GM10248 (cell line): ENCODE measurements around the gene TKT.

Experiments
- CTCF ChIA-PET: fragments of 300-600 bp; sonication (Branson Sonifier 250); formaldehyde crosslinking; extraction: SDS; loops from one replicate; lab custom pipeline; 2021; ENCODE audit warnings: antibody characterized with exemption; lab: Yijun Ruan, JAX
- POLR2A ChIA-PET: fragments of 350-650 bp; sonication (Branson Sonifier 250); formaldehyde crosslinking; extraction: SDS; loops from one replicate; lab custom pipeline; 2020; ENCODE audit warnings: antibody characterized with exemption; lab: Yijun Ruan, JAX
- DNase-seq: peaks from one replicate; pipeline ENCODE4 v3.0.0; 2012; ENCODE audit errors: extremely low spot score
- CTCF ChIP-seq: IDR thresholded peaks from 2 replicates; pipeline ENCODE4 v1.5.1; 2012; ENCODE audit warnings: mild to moderate bottlenecking, low read depth; ENCODE audit errors: extremely low read depth, missing control alignments, control extremely low read depth

Gene TKT

GRCh38 chr3:53250881-53251605 lies 4.8 kb downstream of the TKT start:
- DNase-seq: no peak
- ChIA-PET POLR2A (no interaction called here), CTCF (interaction anchor here (0.8 to 1.6 kb wide), 3 partner anchors 18 to 117 kb away, joined by 3 read pairs; no protein-coding TSS in a partner anchor)
- no peak for TF ChIP-seq CTCF

DNA sequence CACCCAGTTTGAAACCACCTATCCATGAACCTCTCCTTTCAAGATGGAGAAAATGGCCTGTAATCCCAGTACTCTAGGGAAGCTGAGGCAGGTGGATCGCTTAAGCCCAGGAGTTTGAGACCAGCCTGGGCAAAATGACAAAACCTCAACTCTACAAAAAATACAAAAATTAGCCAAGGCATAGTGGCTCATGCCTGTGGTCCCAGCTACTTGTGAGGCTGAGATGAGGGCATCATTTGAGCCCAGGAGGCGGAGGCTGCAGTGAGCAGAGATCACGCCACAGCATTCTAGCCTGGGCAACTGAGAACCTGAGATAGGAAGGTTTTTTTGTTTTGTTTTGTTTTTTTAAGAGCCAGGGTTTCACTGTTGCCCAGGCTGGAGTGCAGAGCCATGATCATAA lies 5.4 kb downstream of the TKT start:
- DNase-seq: no peak
- ChIA-PET POLR2A (no interaction called here), CTCF (interaction anchor here (1.0 kb wide), 1 partner anchor 17 kb away, joined by 3 read pairs; no protein-coding TSS in a partner anchor)
- TF ChIP-seq CTCF: no peak

GRCh38 chr3:53248161-53248560 lies 7.7 kb downstream of the TKT start:
- ChIA-PET CTCF (interaction anchor here (1.3 to 4.6 kb wide), 3 partner anchors 12 to 130 kb away, joined by 3 to 13 read pairs (median 4); no protein-coding TSS in a partner anchor), POLR2A (no interaction called here)
- no peak for DNase-seq
- no peak for TF ChIP-seq CTCF

GRCh38 chr3:53247619-53248018 lies 8.2 kb downstream of the TKT start:
- no peak for TF ChIP-seq CTCF
- CTCF ChIA-PET: interaction anchor here (1.3 to 4.6 kb wide), 3 partner anchors 11 to 129 kb away, joined by 3 to 13 read pairs (median 4); no protein-coding TSS in a partner anchor
- no peak for DNase-seq
- POLR2A ChIA-PET: no interaction called here

GRCh38 chr3:53244271-53244670 lies 11.6 kb downstream of the TKT start:
- CTCF ChIA-PET: interaction anchor here (0.8 to 1.1 kb wide), 3 partner anchors 9 to 130 kb away, joined by 3 read pairs; no protein-coding TSS in a partner anchor

More at GRCh38 chr3:53244271-53244670, 11.6 kb downstream of the TKT start:
- POLR2A ChIA-PET: interaction anchor here (0.9 kb wide), 1 partner anchor 10 kb away, joined by 3 read pairs; no protein-coding TSS in a partner anchor
- no peak for TF ChIP-seq CTCF
- DNase-seq: no peak
